Epithelial cell of proximal tubule (primary cell): ENCODE measurements around the gene ATG7. TPM values are rescaled to one million over a fixed set of nuclear protein-coding genes. Genes with fewer than 3 reads are reported as not detected.
"Not testable (repeated sequence)": the region's sequence is repeated elsewhere in the genome, so short reads cannot be mapped to it uniquely, and the experiment has no call there.

Source experiments
- DNase-seq: peaks from one replicate; pipeline ENCODE4 v3.0.0-alpha.2; 2011; ENCODE audit warnings: low read depth
- H3K4me3 ChIP-seq: 2 replicates; pipeline ENCODE4 v1.5.1; 2011; ENCODE audit warnings: low read depth, mild to moderate bottlenecking, low read length
- CTCF ChIP-seq: conservative IDR thresholded peaks from 2 replicates; pipeline ENCODE4 v1.5.1; 2012; ENCODE audit warnings: low read depth, mild to moderate bottlenecking, low read length
- total RNA-seq: library from RNA; depleted of rRNA; stranded (reverse); fragments of >200 nt; gene quantifications from 2 replicates; pipeline ENCODE4 v1.2.3, GENCODE V29; 2015

The ATG7 gene
- total RNA-seq, 1 donor from 2014 or later: 68.5 TPM

- DNase-seq: no peak
- H3K4me3 ChIP-seq: no peak overlapping the region
- TF ChIP-seq CTCF: no peak
Observed at GRCh38 chr3:11517601-11518000, 245.4 kb downstream of the ATG7 start.

GRCh38 chr3:11521167-11521566 lies 249.0 kb downstream of the ATG7 start:
- TF ChIP-seq CTCF: no peak
- DNase-seq: no peak

GRCh38 chr3:11522398-11522715 lies 250.2 kb downstream of the ATG7 start:
- DNase-seq: no peak
- no peak overlapping the region for H3K4me3 ChIP-seq
- no peak for TF ChIP-seq CTCF

More at GRCh38 chr3:11521167-11521566, 249.0 kb downstream of the ATG7 start:
- no peak overlapping the region for H3K4me3 ChIP-seq

GRCh38 chr3:11522953-11523571 lies 250.9 kb downstream of the ATG7 start:
- H3K4me3 ChIP-seq: no peak overlapping the region
- TF ChIP-seq CTCF: no peak
- no peak for DNase-seq

GRCh38 chr3:11523572-11524101 lies 251.4 kb downstream of the ATG7 start:
- TF ChIP-seq CTCF: no peak
- DNase-seq: no peak
- no peak overlapping the region for H3K4me3 ChIP-seq

GRCh38 chr3:11526121-11526520 lies 253.9 kb downstream of the ATG7 start:
- DNase-seq, H3K4me3 ChIP-seq: not testable (repeated sequence)

- no peak overlapping the region for H3K4me3 ChIP-seq
- no peak for TF ChIP-seq CTCF
- no peak for DNase-seq
Observed at GRCh38 chr3:11529281-11529680, 257.1 kb downstream of the ATG7 start.
